DND-41 (cell line): Measurements from ENCODE around the gene SLC27A1.

ENCODE experiments used
- ATAC-seq: fragments of 200-7000 bp; cut with Tn5 transposase; 3 replicates; pipeline ENCODE4 v1.9.1; 2021; ENCODE audit warnings: low read depth; ENCODE audit not compliant: insufficient read depth
- DNase-seq: peaks from one replicate; pipeline ENCODE4 v3.0.0-alpha.2; 2020
- H2AFZ ChIP-seq: 2 replicates; pipeline ENCODE4 v1.6.0; 2012; ENCODE audit warnings: low read depth, low read length
- H3K27ac ChIP-seq: 2 replicates; pipeline ENCODE4 v1.5.1; 2012; ENCODE audit warnings: low read length, inconsistent platforms
- H3K27me3 ChIP-seq: fragments of 200-600 bp; sonication (generic); 2 replicates; pipeline ENCODE4 v1.6.0; 2012; ENCODE audit warnings: low read length, mild to moderate bottlenecking, inconsistent platforms; ENCODE audit not compliant: insufficient read depth, poor library complexity
- H3K36me3 ChIP-seq: 2 replicates; pipeline ENCODE4 v1.5.1; 2012; ENCODE audit warnings: low read length, inconsistent platforms; ENCODE audit not compliant: insufficient read depth
- H3K4me1 ChIP-seq: 2 replicates; pipeline ENCODE4 v1.5.1; 2012; ENCODE audit warnings: mild to moderate bottlenecking, low read length; ENCODE audit not compliant: insufficient read depth
- H3K4me2 ChIP-seq: 2 replicates; pipeline ENCODE4 v1.6.0; 2012; ENCODE audit warnings: mild to moderate bottlenecking, moderate library complexity, low read length, inconsistent platforms; ENCODE audit not compliant: insufficient read depth
- H3K4me3 ChIP-seq, 2 experiments: fragments of 200-600 bp in 1 of 2; shearing (Covaris generic) in 1 of 2; 2 replicates each; pipeline ENCODE4 v1.5.1; 2012 to 2016; ENCODE audit warnings: inconsistent platforms in 2 of 2, low read length in 2 of 2, mild to moderate bottlenecking in 2 of 2, low read depth in 1 of 2, moderate library complexity in 1 of 2
- H3K79me2 ChIP-seq: 2 replicates; pipeline ENCODE4 v1.6.0; 2012; ENCODE audit warnings: low read length, inconsistent platforms; ENCODE audit not compliant: insufficient read depth
- H3K9ac ChIP-seq: 2 replicates; pipeline ENCODE4 v1.6.0; 2012; ENCODE audit warnings: low read depth, mild to moderate bottlenecking, inconsistent platforms, low read length, moderate library complexity
- H3K9me3 ChIP-seq: 2 replicates; pipeline ENCODE4 v1.5.1; 2012; ENCODE audit warnings: low read length, moderate library complexity, mild to moderate bottlenecking, inconsistent platforms; ENCODE audit not compliant: insufficient read depth, severe bottlenecking
- H4K20me1 ChIP-seq: 2 replicates; pipeline ENCODE4 v1.6.0; 2012; ENCODE audit warnings: low read length; ENCODE audit not compliant: insufficient read depth
- CTCF ChIP-seq: IDR thresholded peaks from 2 replicates; pipeline ENCODE4 v1.5.1; 2012; ENCODE audit warnings: borderline replicate concordance, low read length, moderate library complexity, mild to moderate bottlenecking; ENCODE audit not compliant: poor library complexity, severe bottlenecking; ENCODE audit errors: extremely low read depth
- EZH2 ChIP-seq: IDR thresholded peaks from 3 replicates; pipeline ENCODE4 v1.6.1; 2012; ENCODE audit warnings: borderline replicate concordance, low read depth, mild to moderate bottlenecking, moderate library complexity, low read length, inconsistent platforms; ENCODE audit not compliant: severe bottlenecking

The SLC27A1 gene

GRCh38 chr19:17489392-17490030 is 19.2 kb downstream of the SLC27A1 start:
- no peak overlapping the region for H3K9ac ChIP-seq
- H3K4me2 ChIP-seq = no peak overlapping the region
- H3K4me1 ChIP-seq = no peaks in the 10 kb centered on the region
- H3K79me2 ChIP-seq = no peaks in the 10 kb centered on the region
- no peak overlapping the region for H3K4me3 ChIP-seq
- H2AFZ ChIP-seq = no peak overlapping the region
- H3K27me3 ChIP-seq = no peaks in the 10 kb centered on the region
- H3K9me3 ChIP-seq = no peaks in the 10 kb centered on the region
- no peak overlapping the region for H3K27ac ChIP-seq
- peaks cover 4% of the 10 kb centered on the region; the same call in 1 of the 2 replicates for H4K20me1 ChIP-seq
- DNase-seq (no peak), ATAC-seq (no peak)
- peaks cover 4% of the 10 kb centered on the region; the same call in 1 of the 2 replicates for H3K36me3 ChIP-seq
- TF ChIP-seq CTCF (no peak), EZH2 (no peak)

- H3K9me3 ChIP-seq = no peaks in the 10 kb centered on the region
- no peak overlapping the region for H3K4me2 ChIP-seq
- ATAC-seq (peak; percentile 60; the same call in 1 of the 3 replicates), DNase-seq (peak; percentile 21)
- no peak for TF ChIP-seq EZH2
- no peak for TF ChIP-seq CTCF
- H3K4me1 ChIP-seq = no peaks in the 10 kb centered on the region
- no peak overlapping the region for H2AFZ ChIP-seq
- no peak overlapping the region for H3K27ac ChIP-seq
- H3K27me3 ChIP-seq = no peaks in the 10 kb centered on the region
- peaks cover 4% of the 10 kb centered on the region; the same call in 1 of the 2 replicates for H3K36me3 ChIP-seq
- H3K79me2 ChIP-seq = no peaks in the 10 kb centered on the region
- peaks cover 4% of the 10 kb centered on the region; the same call in 1 of the 2 replicates for H4K20me1 ChIP-seq
- no peak overlapping the region for H3K9ac ChIP-seq
- no peak overlapping the region for H3K4me3 ChIP-seq
These were observed 20.1 kb downstream of the SLC27A1 start for GRCh38 chr19:17490411-17490810.

- TF ChIP-seq CTCF = no peak
- TF ChIP-seq EZH2 = no peak
- H2AFZ ChIP-seq = no peak overlapping the region
- H3K9me3 ChIP-seq = no peaks in the 10 kb centered on the region
- no peak overlapping the region for H3K9ac ChIP-seq
- H3K4me3 ChIP-seq = no peak overlapping the region
- DNase-seq (no peak), ATAC-seq (no peak)
- no peaks in the 10 kb centered on the region for H3K27me3 ChIP-seq
- H3K79me2 ChIP-seq = no peaks in the 10 kb centered on the region
- H3K4me2 ChIP-seq = no peak overlapping the region
- peaks cover 4% of the 10 kb centered on the region; the same call in 1 of the 2 replicates for H4K20me1 ChIP-seq
- peaks cover under 1% of the 10 kb centered on the region for H3K4me1 ChIP-seq
- H3K36me3 ChIP-seq = peaks cover 8% of the 10 kb centered on the region; the same call in 1 of the 2 replicates
- no peak overlapping the region for H3K27ac ChIP-seq
These were observed 21.0 kb downstream of the SLC27A1 start for GRCh38 chr19:17491287-17491686.
